ENCODE results near the gene IGSF22. TPM values are rescaled to one million over a fixed set of nuclear protein-coding genes. Genes with fewer than 3 reads are reported as not detected.

IGSF22 gene
- total RNA-seq, 4 donors from 2014 or later, result 0.33 to 0.93 (median 0.78) TPM; not detected in 1

DNA sequence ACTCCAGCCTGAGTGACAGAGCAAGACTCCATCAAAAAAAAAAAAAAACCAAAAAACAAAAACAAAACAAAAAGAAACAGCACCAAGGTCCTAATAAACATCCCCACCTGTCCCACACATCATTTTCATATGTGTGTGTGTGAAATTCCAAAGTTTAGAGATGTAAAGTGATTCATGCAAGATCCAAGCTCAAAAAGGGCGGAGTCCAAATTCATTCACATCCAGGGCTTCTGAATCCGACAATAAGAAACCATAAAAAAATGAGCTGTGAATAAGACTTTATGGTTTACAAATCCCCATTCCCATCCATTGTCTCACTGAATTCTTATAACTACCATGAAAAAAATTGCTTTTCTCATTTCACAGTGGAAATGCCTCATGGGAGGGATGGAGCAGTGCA lies 30.9 kb upstream of the IGSF22 start:
- H3K27ac ChIP-seq, result no peak overlapping the region
- H3K36me3 ChIP-seq, result no peaks in the 10 kb centered on the region
- H3K4me1 ChIP-seq, result no peaks in the 10 kb centered on the region
- TF ChIP-seq, protein P1, sequence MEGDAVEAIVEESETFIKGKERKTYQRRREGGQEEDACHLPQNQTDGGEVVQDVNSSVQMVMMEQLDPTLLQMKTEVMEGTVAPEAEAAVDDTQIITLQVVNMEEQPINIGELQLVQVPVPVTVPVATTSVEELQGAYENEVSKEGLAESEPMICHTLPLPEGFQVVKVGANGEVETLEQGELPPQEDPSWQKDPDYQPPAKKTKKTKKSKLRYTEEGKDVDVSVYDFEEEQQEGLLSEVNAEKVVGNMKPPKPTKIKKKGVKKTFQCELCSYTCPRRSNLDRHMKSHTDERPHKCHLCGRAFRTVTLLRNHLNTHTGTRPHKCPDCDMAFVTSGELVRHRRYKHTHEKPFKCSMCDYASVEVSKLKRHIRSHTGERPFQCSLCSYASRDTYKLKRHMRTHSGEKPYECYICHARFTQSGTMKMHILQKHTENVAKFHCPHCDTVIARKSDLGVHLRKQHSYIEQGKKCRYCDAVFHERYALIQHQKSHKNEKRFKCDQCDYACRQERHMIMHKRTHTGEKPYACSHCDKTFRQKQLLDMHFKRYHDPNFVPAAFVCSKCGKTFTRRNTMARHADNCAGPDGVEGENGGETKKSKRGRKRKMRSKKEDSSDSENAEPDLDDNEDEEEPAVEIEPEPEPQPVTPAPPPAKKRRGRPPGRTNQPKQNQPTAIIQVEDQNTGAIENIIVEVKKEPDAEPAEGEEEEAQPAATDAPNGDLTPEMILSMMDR (IDR thresholded peaks at IDR 0.05), result no peak
- no peak for TF ChIP-seq POLR2A (IDR thresholded peaks at IDR 0.05)
- DNase-seq, result no peak
- intact Hi-C loops (cut with DNase I), result no loop called here
- WGBS, 2 donors, result 89% methylated on average over 2 of the region's 2 CpGs
- H3K27me3 ChIP-seq, result no peaks in the 10 kb centered on the region
- no peaks in the 10 kb centered on the region for H3K9me3 ChIP-seq
- H3K4me3 ChIP-seq (replicated peaks in 1 of 3), result no peak overlapping the region

DNA sequence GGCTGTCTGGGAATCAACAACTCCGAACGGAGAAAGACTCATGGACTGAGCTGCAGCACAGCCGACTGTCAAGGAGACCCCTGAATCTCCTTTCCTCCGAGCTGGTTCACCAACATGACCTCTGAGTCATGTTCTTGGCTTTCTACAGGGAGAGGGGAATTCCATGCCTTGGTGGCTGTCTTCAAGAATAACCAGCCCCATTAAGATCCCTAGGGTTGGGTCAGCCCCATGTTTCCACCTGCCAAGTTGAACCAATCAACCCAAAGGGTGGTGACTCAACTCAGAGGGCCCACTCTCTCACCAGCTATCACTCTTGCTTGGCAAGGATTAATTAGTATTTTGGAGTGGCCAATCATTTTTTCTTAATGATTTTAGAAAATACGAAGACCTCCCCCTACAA lies 28.3 kb upstream of the IGSF22 start:
- Histone ChIP-seq H3K4me1 (no peaks in the 10 kb centered on the region), H3K36me3 (no peaks in the 10 kb centered on the region), H3K9me3 (no peaks in the 10 kb centered on the region), H3K27me3 (no peaks in the 10 kb centered on the region), H3K4me3 (replicated peaks in 1 of 3) (no peak overlapping the region), H3K27ac (no peak overlapping the region)
- intact Hi-C loops (cut with DNase I), result no loop called here
- DNase-seq, result no peak
- WGBS, 2 donors, result 57 to 74% methylated on average over 4 to 5 of the region's 5 CpGs
- TF ChIP-seq, protein P1 (IDR thresholded peaks at IDR 0.05), result no peak
- no peak for TF ChIP-seq POLR2A (IDR thresholded peaks at IDR 0.05)

GRCh38 chr11:18752502-18752901 lies 26.5 kb upstream of the IGSF22 start:
- Histone ChIP-seq H3K36me3 (no peaks in the 10 kb centered on the region), H3K27me3 (no peaks in the 10 kb centered on the region), H3K4me3 (replicated peaks in 1 of 3) (no peak overlapping the region), H3K4me1 (no peaks in the 10 kb centered on the region), H3K9me3 (no peaks in the 10 kb centered on the region), H3K27ac (no peak overlapping the region)
- WGBS, 2 donors, result 40 to 41% methylated on average over 3 of the region's 3 CpGs
- intact Hi-C loops (cut with DNase I), result no loop called here
- DNase-seq, result no peak
- TF ChIP-seq POLR2A (IDR thresholded peaks at IDR 0.05), result no peak
- TF ChIP-seq, protein P1 (IDR thresholded peaks at IDR 0.05), result no peak

GRCh38 chr11:18750944-18751343 lies 25.0 kb upstream of the IGSF22 start:
- DNase-seq, result no peak
- no peak overlapping the region for H3K27ac ChIP-seq
- no peaks in the 10 kb centered on the region for H3K27me3 ChIP-seq
- H3K36me3 ChIP-seq, result no peaks in the 10 kb centered on the region
- TF ChIP-seq, protein P1 (IDR thresholded peaks at IDR 0.05), result no peak
- H3K4me3 ChIP-seq (replicated peaks in 1 of 3), result no peak overlapping the region
- H3K4me1 ChIP-seq, result no peaks in the 10 kb centered on the region
- 77 to 84% methylated on average over 3 of the region's 3 CpGs for WGBS, 2 donors
- H3K9me3 ChIP-seq, result no peaks in the 10 kb centered on the region
- intact Hi-C loops (cut with DNase I), result no loop called here

GRCh38 chr11:18749681-18750319 lies 23.8 kb upstream of the IGSF22 start:
- H3K4me3 ChIP-seq (replicated peaks in 1 of 3), result no peak overlapping the region
- TF ChIP-seq, protein P1 (IDR thresholded peaks at IDR 0.05), result no peak
- TF ChIP-seq POLR2A (IDR thresholded peaks at IDR 0.05), result no peak
- intact Hi-C loops (cut with DNase I), result no loop called here
- H3K4me1 ChIP-seq, result no peaks in the 10 kb centered on the region
- no peaks in the 10 kb centered on the region for H3K9me3 ChIP-seq
- H3K27ac ChIP-seq, result no peak overlapping the region
- no peaks in the 10 kb centered on the region for H3K36me3 ChIP-seq
- no peaks in the 10 kb centered on the region for H3K27me3 ChIP-seq
- WGBS, 2 donors, result 69 to 73% methylated on average over 12 of the region's 12 CpGs
- DNase-seq, result no peak

All from thyroid gland (tissue), 4 donors.